HepG2 (cell line): ENCODE measurements around the gene SMTNL1. TPM values are rescaled to one million over a fixed set of nuclear protein-coding genes. Genes with fewer than 3 reads are reported as not detected.
A peak's percentile ranks its signal among the peaks of the same experiment; 100 is the strongest.

Source experiments
- ATAD3A ChIP-seq: sonication (generic); formaldehyde crosslinking; IDR thresholded peaks from 2 replicates; pipeline ENCODE4 v1.4.0; 2020; ENCODE audit warnings: missing genetic modification reagents
- GFI1 ChIP-seq: sonication (generic); formaldehyde crosslinking; IDR thresholded peaks from 2 replicates; pipeline ENCODE4 v1.5.0; 2020; ENCODE audit warnings: missing genetic modification reagents, mild to moderate bottlenecking, borderline replicate concordance
- KDM1A ChIP-seq: IDR thresholded peaks from 2 replicates; pipeline ENCODE4 v1.6.1; 2016; ENCODE audit warnings: missing compliant biosample characterization
- LBX2 ChIP-seq: sonication (generic); formaldehyde crosslinking; IDR thresholded peaks from 2 replicates; pipeline ENCODE4 v1.5.0; 2020; ENCODE audit warnings: missing genetic modification reagents, mild to moderate bottlenecking, borderline replicate concordance
- SRSF4 ChIP-seq: fragments of 200-400 bp; formaldehyde crosslinking; IDR thresholded peaks from one replicate; pipeline ENCODE4 v1.6.1; 2018; ENCODE audit warnings: mild to moderate bottlenecking, low read depth, low read length, moderate library complexity; ENCODE audit not compliant: poor library complexity, severe bottlenecking
- TARDBP ChIP-seq: sonication (generic); formaldehyde crosslinking; IDR thresholded peaks from 2 replicates; pipeline ENCODE4 v1.8.0; 2022; ENCODE audit warnings: mild to moderate bottlenecking, missing genetic modification reagents
- ZBTB14 ChIP-seq: sonication (generic); formaldehyde crosslinking; IDR thresholded peaks from 2 replicates; pipeline ENCODE4 v1.4.0; 2020; ENCODE audit warnings: missing genetic modification reagents
- ZBTB38 ChIP-seq: sonication (generic); formaldehyde crosslinking; IDR thresholded peaks from 2 replicates; pipeline ENCODE4 v1.5.1; 2020; ENCODE audit warnings: mild to moderate bottlenecking, missing genetic modification reagents
- ZFP62 ChIP-seq: sonication (generic); formaldehyde crosslinking; IDR thresholded peaks from 2 replicates; pipeline ENCODE4 v1.4.0; 2020; ENCODE audit warnings: missing genetic modification reagents
- ZNF33B ChIP-seq: sonication (generic); formaldehyde crosslinking; IDR thresholded peaks from 2 replicates; pipeline ENCODE4 v1.5.1; 2020; ENCODE audit warnings: mild to moderate bottlenecking, missing genetic modification reagents
- ZNF460 ChIP-seq: sonication (generic); formaldehyde crosslinking; IDR thresholded peaks from 2 replicates; pipeline ENCODE4 v1.5.1; 2020; ENCODE audit warnings: missing genetic modification reagents, mild to moderate bottlenecking, borderline replicate concordance
- ZNF816 ChIP-seq: sonication (generic); formaldehyde crosslinking; IDR thresholded peaks from 2 replicates; pipeline ENCODE4 v1.8.0; 2022; ENCODE audit warnings: missing genetic modification reagents, mild to moderate bottlenecking, borderline replicate concordance
- polyA plus RNA-seq, 8 experiments: library from polyadenylated mRNA; depleted of rRNA in 3 of 8; stranded (reverse) in 7 of 8; unstranded in 1 of 8; fragments of >200 nt; fragmentation: Illumina TruSeq in 4 of 8; extraction: Trizol in 4 of 8; gene quantifications; 2 replicates each; pipeline versions ENCODE4 v1.2.1 to v1.2.3, GENCODE V29; 2011 to 2016; ENCODE audit warnings: low read depth in 4 of 8, missing spikeins in 1 of 8, mixed read lengths in 1 of 8; ENCODE audit not compliant: insufficient read depth in 1 of 8
- total RNA-seq, 5 experiments: library from RNA; depleted of rRNA; stranded (reverse); fragments of >200 nt; fragmentation: Illumina TruSeq; extraction: Trizol; gene quantifications; 2 replicates each; pipeline ENCODE4 v1.2.3, GENCODE V29; 2016; ENCODE audit warnings: low read depth in 1 of 5
- TF ChIP-seq, protein P1 (sequence below): conservative IDR thresholded peaks from 2 replicates; pipeline ENCODE4 v1.6.1; 2018; ENCODE audit warnings: missing genetic modification reagents
- TF ChIP-seq, protein P2 (sequence below), 2 experiments: fragments of 450-650 bp in 1 of 2; sonication (generic) in 1 of 2; formaldehyde crosslinking in 1 of 2; IDR thresholded peaks; 2 replicates each; pipeline versions ENCODE4 v1.6.1 to v1.8.0; 2016 to 2022; ENCODE audit warnings: antibody characterized with exemption in 1 of 2, mild to moderate bottlenecking in 1 of 2, missing genetic modification reagents in 1 of 2
- TF ChIP-seq, protein P3 (sequence below): fragments of 450-650 bp; IDR thresholded peaks from 2 replicates; pipeline ENCODE4 v1.6.1; 2016

SMTNL1 gene
- total and polyA plus RNA-seq, 2 of the 13 experiments (the other 11 are each of a cell fraction or from before 2014, with no cell fraction given): 0.04 TPM; not detected in 1

GRCh38 chr11:57515332-57516060, 21.9 kb upstream of the SMTNL1 start, which contains the start of gene SLC43A1 (continued):
- TF ChIP-seq ZNF33B (CRISPR knock-in tag) (no peak), GFI1 (no peak), ZBTB38 (no peak), KDM1A (CRISPR knock-in tag) (no peak), ZNF816 (CRISPR knock-in tag) (no peak), LBX2 (no peak), ZNF460 (no peak), ATAD3A (CRISPR knock-in tag) (no peak), SRSF4 (no peak), TARDBP (CRISPR knock-in tag) (peak; percentile 58; the same call in 1 of the 2 replicates), ZFP62 (CRISPR knock-in tag) (no peak), ZBTB14 (CRISPR knock-in tag) (peak; percentile 39; the same call in 1 of the 2 replicates)
- TF ChIP-seq, protein P1, sequence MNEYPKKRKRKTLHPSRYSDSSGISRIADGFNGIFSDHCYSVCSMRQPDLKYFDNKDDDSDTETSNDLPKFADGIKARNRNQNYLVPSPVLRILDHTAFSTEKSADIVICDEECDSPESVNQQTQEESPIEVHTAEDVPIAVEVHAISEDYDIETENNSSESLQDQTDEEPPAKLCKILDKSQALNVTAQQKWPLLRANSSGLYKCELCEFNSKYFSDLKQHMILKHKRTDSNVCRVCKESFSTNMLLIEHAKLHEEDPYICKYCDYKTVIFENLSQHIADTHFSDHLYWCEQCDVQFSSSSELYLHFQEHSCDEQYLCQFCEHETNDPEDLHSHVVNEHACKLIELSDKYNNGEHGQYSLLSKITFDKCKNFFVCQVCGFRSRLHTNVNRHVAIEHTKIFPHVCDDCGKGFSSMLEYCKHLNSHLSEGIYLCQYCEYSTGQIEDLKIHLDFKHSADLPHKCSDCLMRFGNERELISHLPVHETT (CRISPR knock-in tag): no peak
- TF ChIP-seq, protein P2, sequence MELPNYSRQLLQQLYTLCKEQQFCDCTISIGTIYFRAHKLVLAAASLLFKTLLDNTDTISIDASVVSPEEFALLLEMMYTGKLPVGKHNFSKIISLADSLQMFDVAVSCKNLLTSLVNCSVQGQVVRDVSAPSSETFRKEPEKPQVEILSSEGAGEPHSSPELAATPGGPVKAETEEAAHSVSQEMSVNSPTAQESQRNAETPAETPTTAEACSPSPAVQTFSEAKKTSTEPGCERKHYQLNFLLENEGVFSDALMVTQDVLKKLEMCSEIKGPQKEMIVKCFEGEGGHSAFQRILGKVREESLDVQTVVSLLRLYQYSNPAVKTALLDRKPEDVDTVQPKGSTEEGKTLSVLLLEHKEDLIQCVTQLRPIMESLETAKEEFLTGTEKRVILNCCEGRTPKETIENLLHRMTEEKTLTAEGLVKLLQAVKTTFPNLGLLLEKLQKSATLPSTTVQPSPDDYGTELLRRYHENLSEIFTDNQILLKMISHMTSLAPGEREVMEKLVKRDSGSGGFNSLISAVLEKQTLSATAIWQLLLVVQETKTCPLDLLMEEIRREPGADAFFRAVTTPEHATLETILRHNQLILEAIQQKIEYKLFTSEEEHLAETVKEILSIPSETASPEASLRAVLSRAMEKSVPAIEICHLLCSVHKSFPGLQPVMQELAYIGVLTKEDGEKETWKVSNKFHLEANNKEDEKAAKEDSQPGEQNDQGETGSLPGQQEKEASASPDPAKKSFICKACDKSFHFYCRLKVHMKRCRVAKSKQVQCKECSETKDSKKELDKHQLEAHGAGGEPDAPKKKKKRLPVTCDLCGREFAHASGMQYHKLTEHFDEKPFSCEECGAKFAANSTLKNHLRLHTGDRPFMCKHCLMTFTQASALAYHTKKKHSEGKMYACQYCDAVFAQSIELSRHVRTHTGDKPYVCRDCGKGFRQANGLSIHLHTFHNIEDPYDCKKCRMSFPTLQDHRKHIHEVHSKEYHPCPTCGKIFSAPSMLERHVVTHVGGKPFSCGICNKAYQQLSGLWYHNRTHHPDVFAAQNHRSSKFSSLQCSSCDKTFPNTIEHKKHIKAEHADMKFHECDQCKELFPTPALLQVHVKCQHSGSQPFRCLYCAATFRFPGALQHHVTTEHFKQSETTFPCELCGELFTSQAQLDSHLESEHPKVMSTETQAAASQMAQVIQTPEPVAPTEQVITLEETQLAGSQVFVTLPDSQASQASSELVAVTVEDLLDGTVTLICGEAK (IDR thresholded peaks at IDR 0.05): no peak
- TF ChIP-seq, protein P2 (CRISPR knock-in tag; IDR thresholded peaks at IDR 0.05): no peak
- TF ChIP-seq, protein P3, sequence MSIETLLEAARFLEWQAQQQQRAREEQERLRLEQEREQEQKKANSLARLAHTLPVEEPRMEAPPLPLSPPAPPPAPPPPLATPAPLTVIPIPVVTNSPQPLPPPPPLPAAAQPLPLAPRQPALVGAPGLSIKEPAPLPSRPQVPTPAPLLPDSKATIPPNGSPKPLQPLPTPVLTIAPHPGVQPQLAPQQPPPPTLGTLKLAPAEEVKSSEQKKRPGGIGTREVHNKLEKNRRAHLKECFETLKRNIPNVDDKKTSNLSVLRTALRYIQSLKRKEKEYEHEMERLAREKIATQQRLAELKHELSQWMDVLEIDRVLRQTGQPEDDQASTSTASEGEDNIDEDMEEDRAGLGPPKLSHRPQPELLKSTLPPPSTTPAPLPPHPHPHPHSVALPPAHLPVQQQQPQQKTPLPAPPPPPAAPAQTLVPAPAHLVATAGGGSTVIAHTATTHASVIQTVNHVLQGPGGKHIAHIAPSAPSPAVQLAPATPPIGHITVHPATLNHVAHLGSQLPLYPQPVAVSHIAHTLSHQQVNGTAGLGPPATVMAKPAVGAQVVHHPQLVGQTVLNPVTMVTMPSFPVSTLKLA: peak; percentile 14; the same call in 1 of the 2 replicates
